HG03175 (cell line): Measurements from ENCODE around the gene DMBT1.
"Not testable (repeated sequence)": the region's sequence is repeated elsewhere in the genome, so short reads cannot be mapped to it uniquely, and the experiment has no call there.

Source experiments
- ATAC-seq: cut with Tn5 transposase; IDR thresholded peaks from one replicate; pipeline ENCODE4 v1.9.1; 2021; ENCODE audit warnings: mild to moderate bottlenecking, moderate library complexity; ENCODE audit not compliant: unreplicated experiment

The DMBT1 gene

GRCh38 chr10:122577311-122577885, 16.8 kb downstream of the DMBT1 start:
- ATAC-seq = no peak

- not testable (repeated sequence) for ATAC-seq
Measured at GRCh38 chr10:122586070-122586469, 25.5 kb downstream of the DMBT1 start.

GRCh38 chr10:122587098-122587760, 26.7 kb downstream of the DMBT1 start:
- no peak for ATAC-seq

- ATAC-seq = no peak
Measured at GRCh38 chr10:122588381-122588780, 27.8 kb downstream of the DMBT1 start.

GRCh38 chr10:122590153-122590552, 29.6 kb downstream of the DMBT1 start:
- ATAC-seq = no peak

- no peak for ATAC-seq
Measured at GRCh38 chr10:122591736-122592135, 31.2 kb downstream of the DMBT1 start.

- ATAC-seq = no peak
Measured at GRCh38 chr10:122592161-122592560, 31.6 kb downstream of the DMBT1 start.

- no peak for ATAC-seq
Measured at GRCh38 chr10:122617476-122618270, 57.1 kb downstream of the DMBT1 start.

- ATAC-seq = no peak
Measured at GRCh38 chr10:122618461-122619165, 58.1 kb downstream of the DMBT1 start.

- not testable (repeated sequence) for ATAC-seq
Measured at GRCh38 chr10:122620961-122621360, 60.4 kb downstream of the DMBT1 start.

GRCh38 chr10:122624546-122624945, 64.0 kb downstream of the DMBT1 start:
- no peak for ATAC-seq

- ATAC-seq = no peak
Measured at GRCh38 chr10:122630526-122630925, 70.0 kb downstream of the DMBT1 start.

- ATAC-seq = no peak
Measured at GRCh38 chr10:122632031-122632430, 71.5 kb downstream of the DMBT1 start.

- ATAC-seq = no peak
Measured at GRCh38 chr10:122632576-122632975, 72.0 kb downstream of the DMBT1 start.

GRCh38 chr10:122636953-122637352, 76.4 kb downstream of the DMBT1 start:
- no peak for ATAC-seq

- no peak for ATAC-seq
Measured at GRCh38 chr10:122637376-122637775, 76.8 kb downstream of the DMBT1 start.

- ATAC-seq = no peak
Measured at GRCh38 chr10:122638106-122638505, 77.6 kb downstream of the DMBT1 start.

- no peak for ATAC-seq
Measured at GRCh38 chr10:122639801-122640200, 79.2 kb downstream of the DMBT1 start.

- no peak for ATAC-seq
Measured at GRCh38 chr10:122640921-122641320, 80.4 kb downstream of the DMBT1 start.

- ATAC-seq = no peak
Measured at GRCh38 chr10:122642726-122643605, 82.4 kb downstream of the DMBT1 start.
